Measurements from ENCODE around the gene EFCAB13.

EFCAB13 gene

DNA sequence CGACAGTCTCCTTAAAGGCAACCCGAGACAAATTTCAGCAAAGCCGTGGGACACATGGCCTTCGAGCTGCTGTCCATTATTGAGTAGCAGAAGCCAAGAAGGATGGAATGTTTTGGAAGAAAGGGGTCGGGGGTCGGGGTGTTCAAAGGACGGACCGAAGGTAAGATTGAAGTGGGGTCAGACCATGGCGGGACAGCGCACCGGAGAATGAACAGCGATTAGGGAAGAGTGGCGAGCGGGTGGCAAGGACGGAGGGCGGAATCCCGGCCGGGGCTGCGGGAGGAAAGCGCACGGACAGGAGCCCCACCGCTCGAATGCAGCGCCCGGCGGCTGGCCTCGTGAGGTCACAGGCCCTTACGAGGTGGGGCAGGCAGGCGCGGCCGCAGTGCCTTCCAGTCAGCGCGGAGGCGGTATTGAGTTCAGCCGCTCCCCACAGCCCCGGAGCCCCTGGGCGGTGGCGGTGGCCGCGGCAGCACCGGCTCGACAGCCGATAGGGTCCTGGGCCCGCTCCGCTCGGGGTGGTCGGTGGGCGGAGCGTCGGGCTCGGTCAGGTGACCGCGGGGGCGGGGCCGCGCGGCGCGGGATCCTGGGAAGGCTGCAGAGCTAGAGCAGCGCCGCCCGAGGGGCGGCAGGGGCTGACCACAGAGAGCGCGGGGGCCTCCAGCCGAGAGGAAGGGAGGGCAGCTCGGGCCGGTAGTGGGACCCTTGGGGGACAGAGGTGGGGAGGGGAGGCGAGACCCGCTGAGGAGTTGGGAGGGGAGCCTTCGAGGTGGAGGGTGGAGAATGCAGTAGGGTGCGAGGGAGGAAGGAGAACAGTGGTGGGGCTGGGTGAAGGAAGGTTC lies at the start of gene EFCAB13:
Gene EFCAB13, plus strand, starts transcription at position 574 of the 842 bp plus-strand sequence. CDS start 4,399 bp downstream, outside the sequence.
- H3K4me3 ChIP-seq (ENCODE audit: low read depth, low read length) = peak within 1 kb of the TSS; percentile 71
- ChIA-PET POLR2A (interaction anchor here (1.0 to 1.5 kb wide), 2 partner anchors 8 to 29 kb away, joined by 3 to 5 read pairs; no protein-coding TSS in a partner anchor), CTCF (interaction anchor here (1.2 to 2.4 kb wide), 4 partner anchors 8 to 382 kb away, joined by 4 to 10 read pairs (median 6); no protein-coding TSS in a partner anchor)
- DNase-seq (ENCODE audit: low read depth, low spot score) = no peak
- TF ChIP-seq, protein P1, sequence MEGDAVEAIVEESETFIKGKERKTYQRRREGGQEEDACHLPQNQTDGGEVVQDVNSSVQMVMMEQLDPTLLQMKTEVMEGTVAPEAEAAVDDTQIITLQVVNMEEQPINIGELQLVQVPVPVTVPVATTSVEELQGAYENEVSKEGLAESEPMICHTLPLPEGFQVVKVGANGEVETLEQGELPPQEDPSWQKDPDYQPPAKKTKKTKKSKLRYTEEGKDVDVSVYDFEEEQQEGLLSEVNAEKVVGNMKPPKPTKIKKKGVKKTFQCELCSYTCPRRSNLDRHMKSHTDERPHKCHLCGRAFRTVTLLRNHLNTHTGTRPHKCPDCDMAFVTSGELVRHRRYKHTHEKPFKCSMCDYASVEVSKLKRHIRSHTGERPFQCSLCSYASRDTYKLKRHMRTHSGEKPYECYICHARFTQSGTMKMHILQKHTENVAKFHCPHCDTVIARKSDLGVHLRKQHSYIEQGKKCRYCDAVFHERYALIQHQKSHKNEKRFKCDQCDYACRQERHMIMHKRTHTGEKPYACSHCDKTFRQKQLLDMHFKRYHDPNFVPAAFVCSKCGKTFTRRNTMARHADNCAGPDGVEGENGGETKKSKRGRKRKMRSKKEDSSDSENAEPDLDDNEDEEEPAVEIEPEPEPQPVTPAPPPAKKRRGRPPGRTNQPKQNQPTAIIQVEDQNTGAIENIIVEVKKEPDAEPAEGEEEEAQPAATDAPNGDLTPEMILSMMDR (IDR thresholded peaks at IDR 0.05; ENCODE audit: insufficient read depth, low read length, missing control alignments) = peak; percentile 10

DNA sequence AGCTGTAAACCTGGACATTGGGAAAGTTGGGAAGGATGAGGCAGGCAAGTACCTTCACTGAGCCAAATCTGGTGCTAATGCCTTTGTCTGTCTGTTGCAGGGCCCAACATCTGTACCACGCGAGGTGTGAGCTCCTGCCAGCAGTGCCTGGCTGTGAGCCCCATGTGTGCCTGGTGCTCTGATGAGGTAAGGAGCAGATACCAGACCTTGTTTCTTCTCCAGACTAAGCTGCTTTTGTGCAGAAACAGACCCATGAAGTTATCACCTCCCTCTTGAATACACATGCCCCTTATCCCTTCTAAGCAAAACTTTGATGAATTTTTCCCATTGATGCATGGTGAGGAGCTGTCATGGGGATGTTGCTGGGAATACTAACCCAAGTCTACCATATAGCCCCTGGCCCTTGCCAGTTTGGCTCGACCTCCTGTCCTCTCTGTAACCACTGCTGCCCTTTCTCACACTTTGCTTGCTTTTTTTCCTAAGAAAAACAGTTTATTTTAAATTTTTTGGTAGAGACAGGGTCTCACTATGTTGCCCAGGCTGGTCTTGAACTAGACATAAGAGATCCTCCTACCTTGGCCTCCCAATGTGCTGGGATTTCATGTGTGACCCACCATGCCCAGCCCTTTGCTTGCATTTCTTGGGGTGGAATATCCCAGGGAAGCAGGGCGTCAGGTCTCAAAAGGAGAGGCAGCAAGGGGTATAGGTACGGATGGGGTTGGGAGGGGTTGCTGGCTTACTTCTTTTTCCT lies 49.3 kb upstream of the EFCAB13 start:
- ChIA-PET POLR2A (interaction anchor here (1.5 kb wide), 2 partner anchors 12 to 85 kb away, joined by 4 read pairs; partner anchors contain the start of gene CDC27), CTCF (interaction anchor here (1.2 to 1.8 kb wide), 3 partner anchors 9 to 45 kb away, joined by 3 to 5 read pairs (median 3); no protein-coding TSS in a partner anchor)

GRCh38 chr17:47275245-47275984 lies 48.3 kb upstream of the EFCAB13 start:
- POLR2A ChIA-PET = interaction anchor here (0.9 to 1.5 kb wide), 3 partner anchors 11 to 86 kb away, joined by 4 read pairs; partner anchors contain the start of gene CDC27
- CTCF ChIA-PET = interaction anchor here (1.2 kb wide), 1 partner anchor 46 kb away, joined by 3 read pairs; no protein-coding TSS in a partner anchor
- DNase-seq (ENCODE audit: low read depth, low spot score) = no peak
- H3K4me3 ChIP-seq (ENCODE audit: low read depth, low read length) = no peak overlapping the region
- TF ChIP-seq, protein P1 (IDR thresholded peaks at IDR 0.05; ENCODE audit: insufficient read depth, low read length, missing control alignments) = no peak

More for the DNA sequence above, 49.3 kb upstream of the EFCAB13 start:
- DNase-seq (ENCODE audit: low read depth, low spot score) = no peak
- TF ChIP-seq, protein P1 (IDR thresholded peaks at IDR 0.05; ENCODE audit: insufficient read depth, low read length, missing control alignments) = no peak
- H3K4me3 ChIP-seq (ENCODE audit: low read depth, low read length) = no peak overlapping the region

DNA sequence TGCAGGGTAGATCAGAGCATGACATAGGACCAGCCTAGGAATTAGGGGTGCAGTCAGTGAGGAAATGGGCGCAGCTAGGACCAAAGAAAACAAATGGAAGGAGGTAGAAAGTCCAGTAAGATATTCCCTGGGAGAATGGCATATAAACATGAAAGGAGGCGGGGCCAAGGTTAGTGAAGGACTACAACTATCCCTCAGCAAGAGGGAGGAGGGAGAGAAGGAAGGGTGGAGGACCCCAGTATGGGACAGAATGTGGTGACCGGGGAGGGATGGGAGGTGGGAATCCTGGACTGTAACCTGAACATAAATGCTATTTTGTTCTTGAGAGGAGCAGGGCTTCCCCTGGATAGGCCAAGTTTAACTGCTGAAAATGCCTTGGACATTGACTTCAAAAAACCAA lies 47.3 kb upstream of the EFCAB13 start:
- TF ChIP-seq, protein P1 (IDR thresholded peaks at IDR 0.05; ENCODE audit: insufficient read depth, low read length, missing control alignments) = no peak
- H3K4me3 ChIP-seq (ENCODE audit: low read depth, low read length) = no peak overlapping the region
- ChIA-PET POLR2A (interaction anchor here (0.6 to 1.5 kb wide), 2 partner anchors 10 to 344 kb away, joined by 4 to 5 read pairs; no protein-coding TSS in a partner anchor), CTCF (interaction anchor here (1.2 to 1.5 kb wide), 2 partner anchors 11 to 39 kb away, joined by 3 to 5 read pairs; no protein-coding TSS in a partner anchor)
- DNase-seq (ENCODE audit: low read depth, low spot score) = no peak

DNA sequence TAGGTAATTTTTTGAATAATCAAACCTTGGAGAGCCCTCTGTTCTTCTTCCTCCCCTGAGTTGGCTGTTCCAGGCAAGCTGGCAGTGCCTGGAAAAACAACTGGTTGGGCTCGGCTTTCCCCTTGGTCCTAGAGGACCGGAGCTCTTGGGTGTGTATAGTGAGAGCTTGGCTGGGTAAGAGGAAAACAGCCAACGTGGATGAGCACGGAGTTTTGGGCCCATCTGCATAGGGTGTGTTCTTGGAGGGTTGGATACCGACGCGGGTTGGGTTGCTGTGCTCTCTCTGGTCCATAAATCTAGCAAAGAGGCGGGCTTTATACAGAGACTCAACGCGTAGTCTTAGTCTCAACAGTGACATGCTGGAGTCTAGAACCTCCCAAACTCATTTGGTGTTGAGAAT lies 46.9 kb upstream of the EFCAB13 start:
- POLR2A ChIA-PET = interaction anchor here (0.6 kb wide), 1 partner anchor 344 kb away, joined by 5 read pairs; no protein-coding TSS in a partner anchor
- DNase-seq (ENCODE audit: low read depth, low spot score) = no peak
- TF ChIP-seq, protein P1 (IDR thresholded peaks at IDR 0.05; ENCODE audit: insufficient read depth, low read length, missing control alignments) = no peak
- CTCF ChIA-PET = interaction anchor here (1.2 to 1.5 kb wide), 2 partner anchors 12 to 39 kb away, joined by 3 to 5 read pairs; no protein-coding TSS in a partner anchor
- no peak overlapping the region for H3K4me3 ChIP-seq (ENCODE audit: low read depth, low read length)

Data from AG04449 (cell line).